NCI-H524 treated with DMSO at 0.1 percent for 48 hours (cell line): Measurements from ENCODE around the gene APEH.

Experiments
- DNase-seq: peaks from one replicate; lab custom pipeline; 2025; lab: John Stamatoyannopoulos, UW

Gene APEH

DNA sequence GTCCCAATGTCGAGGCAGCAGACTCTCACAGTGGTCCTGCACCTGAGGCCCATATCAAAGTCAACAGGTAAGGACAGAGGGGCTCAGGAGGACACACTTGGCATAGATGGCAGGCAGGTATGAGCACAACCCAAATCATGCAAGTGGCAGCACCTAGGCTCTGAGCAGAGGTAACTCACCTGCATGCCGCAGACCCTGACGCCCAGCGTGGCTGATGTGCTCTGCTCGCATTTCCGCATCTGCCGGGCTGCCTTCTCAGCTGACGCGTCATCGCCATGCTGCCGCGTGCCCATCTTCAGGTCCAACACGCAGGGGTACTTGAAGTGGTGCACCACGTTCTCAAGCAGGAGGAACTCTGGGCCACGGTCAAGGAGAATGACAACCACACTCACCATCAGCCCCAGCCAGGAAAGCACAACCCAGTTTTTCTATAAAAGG is 53.8 kb downstream of the APEH start:
- no peak for DNase-seq

- DNase-seq = no peak
Measured at GRCh38 chr3:49729966-49730609, 55.9 kb downstream of the APEH start.

DNA sequence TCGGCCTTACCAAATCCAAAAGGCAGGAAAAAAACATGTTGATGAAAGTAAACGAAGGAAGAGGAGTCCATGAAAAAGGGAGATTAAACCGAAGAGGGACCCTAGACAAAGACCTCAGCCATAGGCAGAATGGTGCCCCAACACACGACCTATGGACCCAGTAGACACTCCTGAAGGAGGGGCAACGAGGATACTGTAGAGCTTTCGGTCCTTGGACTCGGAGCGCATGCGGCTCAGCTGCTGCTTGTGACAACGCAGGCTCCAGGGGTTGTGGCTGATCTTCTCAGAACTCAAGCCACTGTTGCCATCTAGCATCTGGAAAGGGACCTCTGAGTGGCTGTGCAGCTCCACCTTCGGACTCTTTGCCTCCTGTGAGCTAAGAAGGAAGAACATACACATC is 58.4 kb downstream of the APEH start:
- no peak for DNase-seq

DNA sequence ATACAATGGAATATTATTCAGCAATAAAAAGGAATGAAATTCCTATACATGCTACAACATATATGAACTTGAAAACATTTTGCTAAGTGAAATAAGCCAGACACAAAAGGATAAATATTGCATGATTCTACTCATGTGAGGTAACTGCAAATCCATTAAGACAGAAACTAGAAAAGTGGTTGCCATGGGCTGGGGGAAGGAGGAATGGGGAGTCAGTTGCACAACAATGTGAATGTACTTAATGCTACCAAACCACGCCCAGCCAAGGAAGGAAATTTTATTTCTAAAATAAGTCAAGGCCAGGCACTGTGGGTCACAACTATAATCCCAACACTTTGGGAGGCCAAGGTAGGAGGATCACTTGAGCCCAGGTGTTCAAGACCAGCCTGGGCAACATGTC is 59.4 kb downstream of the APEH start:
- no peak for DNase-seq
